WTC11 (cell line): ENCODE results near the gene SIRPG. TPM values are rescaled to one million over a fixed set of nuclear protein-coding genes. Genes with fewer than 3 reads are reported as not detected.

Experiments used
- ATAC-seq: fragments of 200-7000 bp; cut with Tn5 transposase; 2 replicates; pipeline ENCODE4 v1.10.0; 2021; ENCODE audit warnings: mild to moderate bottlenecking, moderate library complexity
- CTCF ChIA-PET: fragments of 300-600 bp; sonication (Branson Sonifier 250); formaldehyde crosslinking; loops from one replicate; lab custom pipeline; 2021; ENCODE audit warnings: antibody characterized with exemption; lab: Charles Lee
- POLR2A ChIA-PET: fragments of 350-600 bp; sonication (Branson Sonifier 250); formaldehyde crosslinking; loops from one replicate; lab custom pipeline; 2021; ENCODE audit warnings: antibody characterized with exemption; lab: Charles Lee
- DNase-seq: peaks from one replicate; pipeline ENCODE4 v3.0.0; 2021; ENCODE audit warnings: low spot score
- H3K27ac Mint-ChIP-seq: 2 replicates; pipeline ENCODE4 v1.8.0; 2021; ENCODE audit warnings: mixed read lengths
- H3K27me3 Mint-ChIP-seq: 2 replicates; pipeline ENCODE4 v1.8.0; 2021; ENCODE audit warnings: low read depth, mild to moderate bottlenecking, moderate library complexity, mixed read lengths
- H3K36me3 Mint-ChIP-seq: 2 replicates; pipeline ENCODE4 v1.8.0; 2021; ENCODE audit warnings: mixed read lengths
- H3K4me1 Mint-ChIP-seq: 2 replicates; pipeline ENCODE4 v1.8.0; 2022; ENCODE audit warnings: mixed read lengths
- H3K4me3 Mint-ChIP-seq: 2 replicates; pipeline ENCODE4 v1.8.0; 2021; ENCODE audit warnings: mild to moderate bottlenecking, moderate library complexity, mixed read lengths
- H3K9me3 Mint-ChIP-seq: 2 replicates; pipeline ENCODE4 v1.8.0; 2021; ENCODE audit warnings: mixed read lengths
- CBFB ChIP-seq: sonication (generic); formaldehyde crosslinking; IDR thresholded peaks from 2 replicates; pipeline ENCODE4 v1.8.1; 2022; ENCODE audit warnings: mild to moderate bottlenecking, low read depth, missing genetic modification reagents
- CREB1 ChIP-seq: sonication (generic); formaldehyde crosslinking; IDR thresholded peaks from 2 replicates; pipeline ENCODE4 v1.8.0; 2023; ENCODE audit warnings: mild to moderate bottlenecking, missing genetic modification reagents
- ELF4 ChIP-seq: sonication (generic); formaldehyde crosslinking; IDR thresholded peaks from 2 replicates; pipeline ENCODE4 v1.8.1; 2022; ENCODE audit warnings: low read depth, mild to moderate bottlenecking, moderate library complexity, missing genetic modification reagents
- ESRRA ChIP-seq: sonication (generic); formaldehyde crosslinking; IDR thresholded peaks from 2 replicates; pipeline ENCODE4 v1.8.1; 2022; ENCODE audit warnings: mild to moderate bottlenecking, missing genetic modification reagents, borderline replicate concordance
- ETV6 ChIP-seq: sonication (generic); formaldehyde crosslinking; IDR thresholded peaks from 2 replicates; pipeline ENCODE4 v1.8.1; 2022; ENCODE audit warnings: mild to moderate bottlenecking, missing genetic modification reagents
- GRHL2 ChIP-seq: fragments of 250-450 bp; sonication (Bioruptor Pico); IDR thresholded peaks from 2 replicates; pipeline ENCODE4 v1.8.0; 2022; ENCODE audit warnings: mild to moderate bottlenecking, moderate library complexity; ENCODE audit not compliant: insufficient replicate concordance, severe bottlenecking
- GTF2I ChIP-seq: fragments of 250-450 bp; sonication (Bioruptor Pico); conservative IDR thresholded peaks from 2 replicates; pipeline ENCODE4 v1.4.0; 2021; ENCODE audit warnings: mild to moderate bottlenecking
- JAZF1 ChIP-seq: fragments of 250-450 bp; sonication (Bioruptor Pico); IDR thresholded peaks from 2 replicates; pipeline ENCODE4 v1.9.0; 2021; ENCODE audit warnings: moderate library complexity, mild to moderate bottlenecking, inconsistent platforms
- MXD4 ChIP-seq: fragments of 250-450 bp; sonication (Bioruptor Pico); IDR thresholded peaks from 2 replicates; pipeline ENCODE4 v1.8.0; 2021; ENCODE audit warnings: mild to moderate bottlenecking, moderate library complexity, borderline replicate concordance
- NFE2L1 ChIP-seq: sonication (generic); formaldehyde crosslinking; IDR thresholded peaks from 2 replicates; pipeline ENCODE4 v1.8.1; 2023; ENCODE audit warnings: missing genetic modification reagents
- NR1H2 ChIP-seq: sonication (generic); formaldehyde crosslinking; IDR thresholded peaks from 2 replicates; pipeline ENCODE4 v1.9.0; 2021; ENCODE audit warnings: mild to moderate bottlenecking, moderate library complexity, missing genetic modification reagents
- RELA ChIP-seq: sonication (generic); formaldehyde crosslinking; IDR thresholded peaks from 2 replicates; pipeline ENCODE4 v1.8.1; 2022; ENCODE audit warnings: missing genetic modification reagents, mild to moderate bottlenecking, borderline replicate concordance
- SMAD3 ChIP-seq: sonication (generic); formaldehyde crosslinking; IDR thresholded peaks from 2 replicates; pipeline ENCODE4 v1.8.0; 2022; ENCODE audit warnings: missing genetic modification reagents, mild to moderate bottlenecking, borderline replicate concordance
- TP53 ChIP-seq: sonication (generic); formaldehyde crosslinking; IDR thresholded peaks from 2 replicates; pipeline ENCODE4 v1.8.1; 2023; ENCODE audit warnings: mild to moderate bottlenecking, missing genetic modification reagents
- ZNF138 ChIP-seq: sonication (generic); formaldehyde crosslinking; conservative IDR thresholded peaks from 2 replicates; pipeline ENCODE4 v1.8.1; 2022; ENCODE audit warnings: mild to moderate bottlenecking, moderate library complexity, missing genetic modification reagents
- ZNF232 ChIP-seq: sonication (generic); formaldehyde crosslinking; IDR thresholded peaks from 2 replicates; pipeline ENCODE4 v1.8.0; 2022; ENCODE audit warnings: mild to moderate bottlenecking, missing genetic modification reagents
- total RNA-seq: library from RNA; stranded (reverse); gene quantifications from 3 replicates; pipeline ENCODE4 v1.2.3, GENCODE V29; 2021
- TF ChIP-seq, protein P1 (sequence below): fragments of 250-450 bp; sonication (Bioruptor Pico); IDR thresholded peaks from 2 replicates; pipeline ENCODE4 v2.1.2; 2022; ENCODE audit warnings: mild to moderate bottlenecking, moderate library complexity
- TF ChIP-seq, protein P2 (sequence below): sonication (generic); formaldehyde crosslinking; IDR thresholded peaks from 2 replicates; pipeline ENCODE4 v1.8.1; 2022; ENCODE audit warnings: mild to moderate bottlenecking, moderate library complexity, missing genetic modification reagents
- TF ChIP-seq, protein P3 (sequence below): sonication (generic); formaldehyde crosslinking; IDR thresholded peaks from 2 replicates; pipeline ENCODE4 v1.8.0; 2022; ENCODE audit warnings: mild to moderate bottlenecking, missing genetic modification reagents
- TF ChIP-seq, protein P4 (sequence below): sonication (generic); formaldehyde crosslinking; IDR thresholded peaks from 2 replicates; pipeline ENCODE4 v1.8.0; 2023; ENCODE audit warnings: missing genetic modification reagents, mild to moderate bottlenecking, borderline replicate concordance
- TF ChIP-seq, protein P5 (sequence below): sonication (generic); formaldehyde crosslinking; IDR thresholded peaks from 2 replicates; pipeline ENCODE4 v1.8.1; 2022; ENCODE audit warnings: mild to moderate bottlenecking, missing genetic modification reagents, moderate library complexity, borderline replicate concordance
- TF ChIP-seq, protein P6 (sequence below): sonication (generic); formaldehyde crosslinking; conservative IDR thresholded peaks from 2 replicates; pipeline ENCODE4 v1.8.1; 2022; ENCODE audit warnings: mild to moderate bottlenecking, missing genetic modification reagents
- TF ChIP-seq, protein P7 (sequence below): sonication (generic); formaldehyde crosslinking; IDR thresholded peaks from 2 replicates; pipeline ENCODE4 v1.8.0; 2022; ENCODE audit warnings: missing genetic modification reagents

SIRPG gene
- total RNA-seq, 1 experiment from 2014 or later = not detected

DNA sequence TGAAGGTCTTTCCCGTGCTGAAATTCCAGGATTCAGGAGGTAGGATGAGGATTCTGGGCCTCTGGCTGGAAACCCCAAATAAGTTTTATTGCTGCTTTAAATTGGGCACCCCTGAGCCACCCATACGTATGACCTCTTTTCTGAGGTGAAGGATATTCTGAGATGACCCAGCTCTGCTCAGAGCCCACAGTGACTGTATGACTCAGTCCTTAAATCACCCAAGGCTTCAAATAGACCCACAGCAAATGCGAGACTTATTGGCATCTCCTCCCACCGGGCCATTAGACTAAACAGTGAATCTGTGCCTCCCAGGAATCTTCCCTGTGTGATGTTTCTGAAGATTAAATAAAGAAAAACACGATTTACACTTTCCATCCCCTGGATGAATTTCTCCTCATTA is 9.5 kb downstream of the SIRPG start (continued):
- TF ChIP-seq, protein P1, sequence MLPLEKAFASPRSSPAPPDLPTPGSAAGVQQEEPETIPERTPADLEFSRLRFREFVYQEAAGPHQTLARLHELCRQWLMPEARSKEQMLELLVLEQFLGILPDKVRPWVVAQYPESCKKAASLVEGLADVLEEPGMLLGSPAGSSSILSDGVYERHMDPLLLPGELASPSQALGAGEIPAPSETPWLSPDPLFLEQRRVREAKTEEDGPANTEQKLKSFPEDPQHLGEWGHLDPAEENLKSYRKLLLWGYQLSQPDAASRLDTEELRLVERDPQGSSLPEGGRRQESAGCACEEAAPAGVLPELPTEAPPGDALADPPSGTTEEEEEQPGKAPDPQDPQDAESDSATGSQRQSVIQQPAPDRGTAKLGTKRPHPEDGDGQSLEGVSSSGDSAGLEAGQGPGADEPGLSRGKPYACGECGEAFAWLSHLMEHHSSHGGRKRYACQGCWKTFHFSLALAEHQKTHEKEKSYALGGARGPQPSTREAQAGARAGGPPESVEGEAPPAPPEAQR (CRISPR knock-in tag) = no peak
- TF ChIP-seq CREB1 (CRISPR knock-in tag) = no peak
- no peak for TF ChIP-seq ESRRA (CRISPR knock-in tag)
- no peak for TF ChIP-seq GTF2I (CRISPR knock-in tag)
- TF ChIP-seq CBFB (CRISPR knock-in tag) = no peak
- no peak for TF ChIP-seq ELF4
- TF ChIP-seq SMAD3 (CRISPR knock-in tag) = no peak
- TF ChIP-seq, protein P2, sequence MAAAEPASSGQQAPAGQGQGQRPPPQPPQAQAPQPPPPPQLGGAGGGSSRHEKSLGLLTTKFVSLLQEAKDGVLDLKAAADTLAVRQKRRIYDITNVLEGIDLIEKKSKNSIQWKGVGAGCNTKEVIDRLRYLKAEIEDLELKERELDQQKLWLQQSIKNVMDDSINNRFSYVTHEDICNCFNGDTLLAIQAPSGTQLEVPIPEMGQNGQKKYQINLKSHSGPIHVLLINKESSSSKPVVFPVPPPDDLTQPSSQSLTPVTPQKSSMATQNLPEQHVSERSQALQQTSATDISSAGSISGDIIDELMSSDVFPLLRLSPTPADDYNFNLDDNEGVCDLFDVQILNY = no peak
- TF ChIP-seq NR1H2 = no peak
- TF ChIP-seq, protein P3, sequence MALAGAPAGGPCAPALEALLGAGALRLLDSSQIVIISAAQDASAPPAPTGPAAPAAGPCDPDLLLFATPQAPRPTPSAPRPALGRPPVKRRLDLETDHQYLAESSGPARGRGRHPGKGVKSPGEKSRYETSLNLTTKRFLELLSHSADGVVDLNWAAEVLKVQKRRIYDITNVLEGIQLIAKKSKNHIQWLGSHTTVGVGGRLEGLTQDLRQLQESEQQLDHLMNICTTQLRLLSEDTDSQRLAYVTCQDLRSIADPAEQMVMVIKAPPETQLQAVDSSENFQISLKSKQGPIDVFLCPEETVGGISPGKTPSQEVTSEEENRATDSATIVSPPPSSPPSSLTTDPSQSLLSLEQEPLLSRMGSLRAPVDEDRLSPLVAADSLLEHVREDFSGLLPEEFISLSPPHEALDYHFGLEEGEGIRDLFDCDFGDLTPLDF = no peak
- TF ChIP-seq ZNF232 (CRISPR knock-in tag) = no peak
- TF ChIP-seq, protein P4, sequence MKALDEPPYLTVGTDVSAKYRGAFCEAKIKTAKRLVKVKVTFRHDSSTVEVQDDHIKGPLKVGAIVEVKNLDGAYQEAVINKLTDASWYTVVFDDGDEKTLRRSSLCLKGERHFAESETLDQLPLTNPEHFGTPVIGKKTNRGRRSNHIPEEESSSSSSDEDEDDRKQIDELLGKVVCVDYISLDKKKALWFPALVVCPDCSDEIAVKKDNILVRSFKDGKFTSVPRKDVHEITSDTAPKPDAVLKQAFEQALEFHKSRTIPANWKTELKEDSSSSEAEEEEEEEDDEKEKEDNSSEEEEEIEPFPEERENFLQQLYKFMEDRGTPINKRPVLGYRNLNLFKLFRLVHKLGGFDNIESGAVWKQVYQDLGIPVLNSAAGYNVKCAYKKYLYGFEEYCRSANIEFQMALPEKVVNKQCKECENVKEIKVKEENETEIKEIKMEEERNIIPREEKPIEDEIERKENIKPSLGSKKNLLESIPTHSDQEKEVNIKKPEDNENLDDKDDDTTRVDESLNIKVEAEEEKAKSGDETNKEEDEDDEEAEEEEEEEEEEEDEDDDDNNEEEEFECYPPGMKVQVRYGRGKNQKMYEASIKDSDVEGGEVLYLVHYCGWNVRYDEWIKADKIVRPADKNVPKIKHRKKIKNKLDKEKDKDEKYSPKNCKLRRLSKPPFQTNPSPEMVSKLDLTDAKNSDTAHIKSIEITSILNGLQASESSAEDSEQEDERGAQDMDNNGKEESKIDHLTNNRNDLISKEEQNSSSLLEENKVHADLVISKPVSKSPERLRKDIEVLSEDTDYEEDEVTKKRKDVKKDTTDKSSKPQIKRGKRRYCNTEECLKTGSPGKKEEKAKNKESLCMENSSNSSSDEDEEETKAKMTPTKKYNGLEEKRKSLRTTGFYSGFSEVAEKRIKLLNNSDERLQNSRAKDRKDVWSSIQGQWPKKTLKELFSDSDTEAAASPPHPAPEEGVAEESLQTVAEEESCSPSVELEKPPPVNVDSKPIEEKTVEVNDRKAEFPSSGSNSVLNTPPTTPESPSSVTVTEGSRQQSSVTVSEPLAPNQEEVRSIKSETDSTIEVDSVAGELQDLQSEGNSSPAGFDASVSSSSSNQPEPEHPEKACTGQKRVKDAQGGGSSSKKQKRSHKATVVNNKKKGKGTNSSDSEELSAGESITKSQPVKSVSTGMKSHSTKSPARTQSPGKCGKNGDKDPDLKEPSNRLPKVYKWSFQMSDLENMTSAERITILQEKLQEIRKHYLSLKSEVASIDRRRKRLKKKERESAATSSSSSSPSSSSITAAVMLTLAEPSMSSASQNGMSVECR (CRISPR knock-in tag) = no peak
- TF ChIP-seq, protein P5, sequence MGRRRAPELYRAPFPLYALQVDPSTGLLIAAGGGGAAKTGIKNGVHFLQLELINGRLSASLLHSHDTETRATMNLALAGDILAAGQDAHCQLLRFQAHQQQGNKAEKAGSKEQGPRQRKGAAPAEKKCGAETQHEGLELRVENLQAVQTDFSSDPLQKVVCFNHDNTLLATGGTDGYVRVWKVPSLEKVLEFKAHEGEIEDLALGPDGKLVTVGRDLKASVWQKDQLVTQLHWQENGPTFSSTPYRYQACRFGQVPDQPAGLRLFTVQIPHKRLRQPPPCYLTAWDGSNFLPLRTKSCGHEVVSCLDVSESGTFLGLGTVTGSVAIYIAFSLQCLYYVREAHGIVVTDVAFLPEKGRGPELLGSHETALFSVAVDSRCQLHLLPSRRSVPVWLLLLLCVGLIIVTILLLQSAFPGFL (CRISPR knock-in tag) = no peak

DNA sequence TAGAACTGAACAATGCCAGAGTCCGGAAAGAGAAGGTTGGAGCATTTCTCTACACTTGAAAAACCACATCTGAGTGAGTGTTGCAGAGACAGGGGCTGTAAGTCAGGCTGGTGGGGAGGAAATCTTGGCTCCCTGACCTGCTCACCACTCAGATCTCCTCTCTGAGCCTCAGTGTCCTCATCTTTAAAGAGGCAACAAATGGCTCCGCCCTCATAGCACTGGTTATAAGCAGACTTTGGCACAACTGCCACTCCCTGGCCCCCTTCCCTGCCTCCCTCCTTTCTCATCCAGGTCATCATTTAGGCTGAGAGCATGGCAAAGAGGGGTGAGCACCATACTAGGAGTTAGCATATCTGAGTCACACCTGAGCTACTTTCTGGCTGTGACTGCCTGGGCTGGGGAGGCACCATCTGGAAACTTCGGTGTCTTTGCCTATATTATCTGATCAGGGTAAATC is 10.6 kb downstream of the SIRPG start:
- ChIA-PET CTCF (interaction anchor here (0.7 kb wide), 1 partner anchor 10 kb away, joined by 3 read pairs; no protein-coding TSS in a partner anchor), POLR2A (no interaction called here)
- ATAC-seq (no peak), DNase-seq (no peak)
- no peaks in the 10 kb centered on the region for H3K9me3 Mint-ChIP-seq
- no peak overlapping the region for H3K4me3 Mint-ChIP-seq
- H3K36me3 Mint-ChIP-seq = no peaks in the 10 kb centered on the region
- H3K27me3 Mint-ChIP-seq = peaks cover 10% of the 10 kb centered on the region
- H3K4me1 Mint-ChIP-seq = no peaks in the 10 kb centered on the region
- no peak overlapping the region for H3K27ac Mint-ChIP-seq
- TF ChIP-seq, protein P6, sequence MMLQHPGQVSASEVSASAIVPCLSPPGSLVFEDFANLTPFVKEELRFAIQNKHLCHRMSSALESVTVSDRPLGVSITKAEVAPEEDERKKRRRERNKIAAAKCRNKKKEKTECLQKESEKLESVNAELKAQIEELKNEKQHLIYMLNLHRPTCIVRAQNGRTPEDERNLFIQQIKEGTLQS (CRISPR knock-in tag) = no peak
- TF ChIP-seq RELA (no peak), GRHL2 (CRISPR knock-in tag) (no peak), TP53 (CRISPR knock-in tag) (no peak), ETV6 (CRISPR knock-in tag) (no peak), JAZF1 (no peak), ELF4 (no peak), ZNF138 (CRISPR knock-in tag) (no peak), NFE2L1 (no peak), MXD4 (CRISPR knock-in tag) (no peak)
- TF ChIP-seq, protein P7, sequence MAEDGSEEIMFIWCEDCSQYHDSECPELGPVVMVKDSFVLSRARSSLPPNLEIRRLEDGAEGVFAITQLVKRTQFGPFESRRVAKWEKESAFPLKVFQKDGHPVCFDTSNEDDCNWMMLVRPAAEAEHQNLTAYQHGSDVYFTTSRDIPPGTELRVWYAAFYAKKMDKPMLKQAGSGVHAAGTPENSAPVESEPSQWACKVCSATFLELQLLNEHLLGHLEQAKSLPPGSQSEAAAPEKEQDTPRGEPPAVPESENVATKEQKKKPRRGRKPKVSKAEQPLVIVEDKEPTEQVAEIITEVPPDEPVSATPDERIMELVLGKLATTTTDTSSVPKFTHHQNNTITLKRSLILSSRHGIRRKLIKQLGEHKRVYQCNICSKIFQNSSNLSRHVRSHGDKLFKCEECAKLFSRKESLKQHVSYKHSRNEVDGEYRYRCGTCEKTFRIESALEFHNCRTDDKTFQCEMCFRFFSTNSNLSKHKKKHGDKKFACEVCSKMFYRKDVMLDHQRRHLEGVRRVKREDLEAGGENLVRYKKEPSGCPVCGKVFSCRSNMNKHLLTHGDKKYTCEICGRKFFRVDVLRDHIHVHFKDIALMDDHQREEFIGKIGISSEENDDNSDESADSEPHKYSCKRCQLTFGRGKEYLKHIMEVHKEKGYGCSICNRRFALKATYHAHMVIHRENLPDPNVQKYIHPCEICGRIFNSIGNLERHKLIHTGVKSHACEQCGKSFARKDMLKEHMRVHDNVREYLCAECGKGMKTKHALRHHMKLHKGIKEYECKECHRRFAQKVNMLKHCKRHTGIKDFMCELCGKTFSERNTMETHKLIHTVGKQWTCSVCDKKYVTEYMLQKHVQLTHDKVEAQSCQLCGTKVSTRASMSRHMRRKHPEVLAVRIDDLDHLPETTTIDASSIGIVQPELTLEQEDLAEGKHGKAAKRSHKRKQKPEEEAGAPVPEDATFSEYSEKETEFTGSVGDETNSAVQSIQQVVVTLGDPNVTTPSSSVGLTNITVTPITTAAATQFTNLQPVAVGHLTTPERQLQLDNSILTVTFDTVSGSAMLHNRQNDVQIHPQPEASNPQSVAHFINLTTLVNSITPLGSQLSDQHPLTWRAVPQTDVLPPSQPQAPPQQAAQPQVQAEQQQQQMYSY (CRISPR knock-in tag) = no peak
